Choroid plexus epithelial cell (primary cell): ENCODE measurements around the gene CHD6.
A peak's percentile ranks its signal among the peaks of the same experiment; 100 is the strongest.

Experiments
- DNase-seq: peaks from one replicate; pipeline ENCODE4 v3.0.0-alpha.2; 2010; ENCODE audit warnings: low read depth
- H3K4me3 ChIP-seq: 2 replicates; pipeline ENCODE4 v1.5.1; 2011; ENCODE audit warnings: low read depth, mild to moderate bottlenecking, control low read depth, low read length, moderate library complexity
- CTCF ChIP-seq: conservative IDR thresholded peaks from 2 replicates; pipeline ENCODE4 v1.5.1; 2011; ENCODE audit warnings: low read depth, mild to moderate bottlenecking, control low read depth, inconsistent platforms, low read length, moderate library complexity

The CHD6 gene

GRCh38 chr20:41616228-41616627 is 1.9 kb downstream of the CHD6 start:
- no peak for TF ChIP-seq CTCF
- no peak overlapping the region for H3K4me3 ChIP-seq
- DNase-seq = peak; percentile 40

DNA sequence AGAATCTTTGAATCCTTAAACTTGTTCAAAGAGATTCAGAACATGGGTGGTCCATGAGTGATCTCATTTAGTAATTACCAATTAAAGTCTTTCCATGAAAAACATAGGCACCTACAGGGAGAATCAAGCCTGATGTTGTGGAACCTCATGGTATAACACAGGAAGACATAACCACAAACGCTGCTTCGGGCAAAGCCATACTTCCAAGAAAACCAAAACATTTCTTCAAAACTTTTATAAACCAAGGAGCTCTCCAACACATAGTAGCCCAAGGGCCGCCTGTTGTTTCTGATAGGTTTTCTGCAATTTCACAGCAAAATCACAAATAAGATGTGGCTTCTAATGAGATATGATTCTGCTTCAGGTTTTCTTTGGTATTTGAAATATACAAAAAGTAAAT is 2.5 kb downstream of the CHD6 start:
- H3K4me3 ChIP-seq = no peak overlapping the region
- no peak for TF ChIP-seq CTCF
- no peak for DNase-seq

DNA sequence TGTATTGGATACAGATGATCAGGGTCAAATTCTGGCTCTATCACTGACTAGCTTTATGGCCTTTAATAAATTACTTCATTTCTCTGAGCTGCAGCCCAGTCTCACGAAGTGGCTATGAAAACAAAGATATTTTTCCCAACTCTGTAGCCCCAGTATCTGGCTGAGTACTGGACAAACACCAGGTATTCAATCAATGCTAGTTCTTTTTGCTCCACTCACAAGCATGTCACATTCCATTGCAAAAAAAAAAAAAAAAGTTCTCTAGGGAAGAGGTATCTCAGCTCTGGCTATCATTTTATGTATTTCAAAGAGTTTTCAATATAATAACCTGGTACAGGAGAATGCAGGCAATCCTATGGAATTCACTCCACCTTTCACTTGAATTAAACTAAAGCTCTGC is 3.1 kb downstream of the CHD6 start:
- H3K4me3 ChIP-seq = no peak overlapping the region
- DNase-seq = no peak
- no peak for TF ChIP-seq CTCF

GRCh38 chr20:41613321-41613720 is 4.9 kb downstream of the CHD6 start:
- no peak for TF ChIP-seq CTCF
- DNase-seq = no peak
- H3K4me3 ChIP-seq = no peak overlapping the region

DNA sequence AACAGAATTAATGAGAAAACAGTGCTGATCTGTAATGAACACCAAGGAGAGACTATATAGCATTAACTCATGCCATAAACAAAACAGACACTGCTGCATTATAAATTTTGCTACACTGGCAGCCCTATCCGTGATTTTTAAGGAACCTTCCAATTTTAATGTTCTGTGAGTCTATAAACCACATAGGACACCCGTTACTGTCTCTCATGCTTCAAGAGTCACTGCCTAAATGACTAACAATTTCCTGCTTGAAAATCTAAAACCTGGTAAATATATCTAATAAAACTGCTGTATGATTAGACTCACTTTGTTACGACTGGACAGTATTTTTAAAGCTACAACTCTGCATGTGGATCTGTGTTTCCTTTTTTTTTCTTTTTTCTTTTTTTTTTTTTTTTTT is 8.7 kb downstream of the CHD6 start:
- DNase-seq = no peak
- no peak for TF ChIP-seq CTCF
- H3K4me3 ChIP-seq = no peak overlapping the region

GRCh38 chr20:41608606-41609005 is 9.6 kb downstream of the CHD6 start:
- no peak for TF ChIP-seq CTCF
- no peak for DNase-seq
- H3K4me3 ChIP-seq = no peak overlapping the region

DNA sequence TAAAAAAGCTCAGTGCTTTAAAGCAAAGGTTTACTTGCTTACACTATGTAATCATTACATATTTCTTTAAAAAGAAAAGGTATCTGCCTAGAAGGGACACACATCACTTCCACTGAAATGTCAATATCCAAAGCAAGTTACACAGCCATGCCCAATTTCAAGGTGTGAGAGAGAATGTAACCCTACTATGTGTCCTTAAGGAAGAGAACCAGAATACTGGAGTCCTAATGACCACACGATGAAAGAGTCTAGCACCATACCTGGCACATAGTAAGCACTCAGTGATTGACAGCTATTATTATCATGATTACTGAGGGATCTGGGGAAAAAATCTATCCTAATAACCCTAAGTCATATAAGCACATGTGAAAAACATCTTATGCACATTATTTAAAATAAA is 10.4 kb downstream of the CHD6 start:
- H3K4me3 ChIP-seq = no peak overlapping the region
- no peak for TF ChIP-seq CTCF
- DNase-seq = no peak
